ENCODE results near the gene PTPRN2. TPM values are rescaled to one million over a fixed set of nuclear protein-coding genes. Genes with fewer than 3 reads are reported as not detected.
"Not testable (repeated sequence)": the region's sequence is repeated elsewhere in the genome, so short reads cannot be mapped to it uniquely, and the experiment has no call there.

Gene PTPRN2
- total RNA-seq, 2 donors from 2014 or later: 0.35 to 0.61 TPM

- Mint-ChIP-seq H3K36me3 (no peaks in the 10 kb centered on the region), H3K9me3 (no peaks in the 10 kb centered on the region), H3K27ac (no peak overlapping the region)
- ATAC-seq (no peak), DNase-seq (ENCODE audit: low spot score in 2 of 2) (no peak)
Measured at GRCh38 chr7:157729566-157729965, 858.1 kb downstream of the PTPRN2 start.

GRCh38 chr7:157727964-157728615 is 859.5 kb downstream of the PTPRN2 start:
- no peaks in the 10 kb centered on the region for H3K36me3 Mint-ChIP-seq
- H3K27ac Mint-ChIP-seq: no peak overlapping the region
- no peaks in the 10 kb centered on the region for H3K9me3 Mint-ChIP-seq
- ATAC-seq (no peak), DNase-seq (ENCODE audit: low spot score in 2 of 2) (no peak)

- no peaks in the 10 kb centered on the region for H3K36me3 Mint-ChIP-seq
- no peak for DNase-seq (ENCODE audit: low spot score in 2 of 2)
- H3K9me3 Mint-ChIP-seq: no peaks in the 10 kb centered on the region
- H3K27ac Mint-ChIP-seq: no peak overlapping the region
- ATAC-seq: no peak
Measured at GRCh38 chr7:157726764-157727163, 860.9 kb downstream of the PTPRN2 start.

- not testable (repeated sequence) for H3K9me3 Mint-ChIP-seq; H3K27ac Mint-ChIP-seq; ATAC-seq; DNase-seq (ENCODE audit: low spot score in 2 of 2); H3K36me3 Mint-ChIP-seq
Measured at GRCh38 chr7:157725312-157725711, 862.3 kb downstream of the PTPRN2 start.

GRCh38 chr7:157723205-157723604 is 864.4 kb downstream of the PTPRN2 start:
- H3K9me3 Mint-ChIP-seq: no peaks in the 10 kb centered on the region
- DNase-seq (ENCODE audit: low spot score in 2 of 2): no peak
- no peak for ATAC-seq
- H3K36me3 Mint-ChIP-seq: no peaks in the 10 kb centered on the region
- H3K27ac Mint-ChIP-seq: no peak overlapping the region

GRCh38 chr7:157722137-157723060 is 865.2 kb downstream of the PTPRN2 start:
- no peaks in the 10 kb centered on the region for H3K9me3 Mint-ChIP-seq
- no peak for DNase-seq (ENCODE audit: low spot score in 2 of 2)
- no peak overlapping the region for H3K27ac Mint-ChIP-seq
- no peak for ATAC-seq
- H3K36me3 Mint-ChIP-seq: no peaks in the 10 kb centered on the region

- Mint-ChIP-seq H3K9me3 (no peaks in the 10 kb centered on the region), H3K36me3 (no peaks in the 10 kb centered on the region), H3K27ac (no peak overlapping the region)
- DNase-seq (ENCODE audit: low spot score in 2 of 2) (no peak), ATAC-seq (no peak)
Measured at GRCh38 chr7:157721468-157722136, 866.0 kb downstream of the PTPRN2 start.

GRCh38 chr7:157719705-157720655 is 867.6 kb downstream of the PTPRN2 start:
- ATAC-seq: no peak
- no peak overlapping the region for H3K27ac Mint-ChIP-seq
- no peaks in the 10 kb centered on the region for H3K9me3 Mint-ChIP-seq
- no peaks in the 10 kb centered on the region for H3K36me3 Mint-ChIP-seq
- DNase-seq (ENCODE audit: low spot score in 2 of 2): no peak

- no peak overlapping the region for H3K27ac Mint-ChIP-seq
- DNase-seq (ENCODE audit: low spot score in 2 of 2) (no peak), ATAC-seq (no peak)
- no peaks in the 10 kb centered on the region for H3K36me3 Mint-ChIP-seq
- no peaks in the 10 kb centered on the region for H3K9me3 Mint-ChIP-seq
Measured at GRCh38 chr7:157719008-157719682, 868.5 kb downstream of the PTPRN2 start.

- Mint-ChIP-seq H3K9me3 (no peaks in the 10 kb centered on the region), H3K36me3 (no peaks in the 10 kb centered on the region), H3K27ac (no peak overlapping the region)
- ATAC-seq: no peak
- DNase-seq (ENCODE audit: low spot score in 2 of 2): no peak
Measured at GRCh38 chr7:157718303-157719007, 869.2 kb downstream of the PTPRN2 start.

GRCh38 chr7:157717211-157718174 is 870.1 kb downstream of the PTPRN2 start:
- DNase-seq (ENCODE audit: low spot score in 2 of 2): no peak
- no peaks in the 10 kb centered on the region for H3K9me3 Mint-ChIP-seq
- ATAC-seq: no peak
- no peak overlapping the region for H3K27ac Mint-ChIP-seq
- no peaks in the 10 kb centered on the region for H3K36me3 Mint-ChIP-seq

GRCh38 chr7:157715938-157716280 is 871.7 kb downstream of the PTPRN2 start:
- H3K36me3 Mint-ChIP-seq: no peaks in the 10 kb centered on the region
- no peaks in the 10 kb centered on the region for H3K9me3 Mint-ChIP-seq
- DNase-seq (ENCODE audit: low spot score in 2 of 2): no peak
- ATAC-seq: no peak
- no peak overlapping the region for H3K27ac Mint-ChIP-seq

GRCh38 chr7:157715071-157715937 is 872.3 kb downstream of the PTPRN2 start:
- ATAC-seq (no peak), DNase-seq (ENCODE audit: low spot score in 2 of 2) (no peak)
- Mint-ChIP-seq H3K27ac (no peak overlapping the region), H3K9me3 (no peaks in the 10 kb centered on the region), H3K36me3 (no peaks in the 10 kb centered on the region)
